ENCODE data around the gene LY6G5C. TPM values are rescaled to one million over a fixed set of nuclear protein-coding genes. Genes with fewer than 3 reads are reported as not detected.

LY6G5C gene
- total and polyA plus RNA-seq, 9 of the 15 experiments (the other 6 are each of a cell fraction or from before 2014, with no cell fraction given): 0.10 to 0.67 (median 0.46) TPM; not detected in 4

DNA sequence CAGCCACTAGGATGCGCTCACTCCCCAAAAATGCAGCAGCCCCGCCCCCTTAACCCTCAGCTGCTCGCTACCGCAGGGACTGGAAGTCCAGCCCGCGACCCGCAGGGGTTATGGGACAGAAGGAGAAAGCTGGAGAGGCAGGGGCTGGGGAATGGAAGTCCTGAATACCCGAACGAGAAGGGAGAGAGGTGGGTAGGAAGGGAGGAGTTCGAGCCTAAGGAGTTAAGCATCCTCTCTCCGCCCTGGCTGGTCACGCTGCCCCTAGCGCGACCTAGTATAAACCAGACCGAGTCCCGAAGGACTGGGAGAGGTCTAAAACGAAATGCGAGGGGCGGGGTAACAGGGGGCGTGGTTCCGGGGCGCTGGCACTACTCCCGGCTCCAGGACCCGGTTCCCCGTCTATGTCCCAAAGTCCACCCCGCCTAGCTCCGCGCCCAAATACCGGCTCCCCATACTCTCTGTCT, 48.7 kb upstream of the LY6G5C start (continued):
- TF ChIP-seq SP2 (IDR thresholded peaks at IDR 0.05; ENCODE audit: extremely low read depth, low read depth, low read length, poor library complexity, severe bottlenecking): peak; percentile 5
- TF ChIP-seq, protein P1, sequence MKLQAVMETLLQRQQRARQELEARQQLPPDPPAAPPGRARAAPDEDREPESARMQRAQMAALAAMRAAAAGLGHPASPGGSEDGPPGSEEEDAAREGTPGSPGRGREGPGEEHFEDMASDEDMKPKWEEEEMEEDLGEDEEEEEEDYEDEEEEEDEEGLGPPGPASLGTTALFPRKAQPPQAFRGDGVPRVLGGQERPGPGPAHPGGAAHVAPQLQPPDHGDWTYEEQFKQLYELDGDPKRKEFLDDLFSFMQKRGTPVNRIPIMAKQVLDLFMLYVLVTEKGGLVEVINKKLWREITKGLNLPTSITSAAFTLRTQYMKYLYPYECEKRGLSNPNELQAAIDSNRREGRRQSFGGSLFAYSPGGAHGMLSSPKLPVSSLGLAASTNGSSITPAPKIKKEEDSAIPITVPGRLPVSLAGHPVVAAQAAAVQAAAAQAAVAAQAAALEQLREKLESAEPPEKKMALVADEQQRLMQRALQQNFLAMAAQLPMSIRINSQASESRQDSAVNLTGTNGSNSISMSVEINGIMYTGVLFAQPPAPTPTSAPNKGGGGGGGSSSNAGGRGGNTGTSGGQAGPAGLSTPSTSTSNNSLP (IDR thresholded peaks at IDR 0.05; ENCODE audit: borderline replicate concordance, low read depth, low read length): 0 out of 2 replicates have a peak, but pooled peaks have one; percentile 14
- TF ChIP-seq PCBP1 (IDR thresholded peaks at IDR 0.05; ENCODE audit: low read depth, low read length, poor library complexity, severe bottlenecking): peak; percentile 77
- TF ChIP-seq NFIX (CRISPR knock-in tag; IDR thresholded peaks at IDR 0.05; ENCODE audit: low read depth): no peak; the same call in 1 of the 2 replicates
- peak; percentile 54; the same call in 1 of the 2 replicates for TF ChIP-seq CXXC5 (CRISPR knock-in tag; IDR thresholded peaks at IDR 0.05)
- no peak for TF ChIP-seq RAD51 (IDR thresholded peaks at IDR 0.05; ENCODE audit: borderline replicate concordance, low read depth)
- peak; percentile 100 for TF ChIP-seq KLF13 (tag; IDR thresholded peaks at IDR 0.05; ENCODE audit: borderline replicate concordance, low read depth)
- TF ChIP-seq KLF6 (CRISPR knock-in tag; IDR thresholded peaks at IDR 0.05; ENCODE audit: borderline replicate concordance): peak; percentile 83; the same call in 1 of the 2 replicates
- TF ChIP-seq FOXA3 (CRISPR knock-in tag; conservative IDR thresholded peaks at IDR 0.05 in 1 of 2, IDR thresholded peaks at IDR 0.05 in 1 of 2): 0 out of 4 replicates have a peak, but pooled peaks of 1 of the 2 experiments have one; percentile 68
- TF ChIP-seq TBP (optimal IDR thresholded peaks at IDR 0.05; ENCODE audit: low read depth, low read length): no peak
- peak; percentile 48 for TF ChIP-seq ZNF384 (IDR thresholded peaks at IDR 0.05; ENCODE audit: low read depth, low read length)
- 0 out of 2 replicates have a peak, but pooled peaks have one; percentile 1 for TF ChIP-seq TCF3 (CRISPR knock-in tag; IDR thresholded peaks at IDR 0.05)
- TF ChIP-seq, protein P2, sequence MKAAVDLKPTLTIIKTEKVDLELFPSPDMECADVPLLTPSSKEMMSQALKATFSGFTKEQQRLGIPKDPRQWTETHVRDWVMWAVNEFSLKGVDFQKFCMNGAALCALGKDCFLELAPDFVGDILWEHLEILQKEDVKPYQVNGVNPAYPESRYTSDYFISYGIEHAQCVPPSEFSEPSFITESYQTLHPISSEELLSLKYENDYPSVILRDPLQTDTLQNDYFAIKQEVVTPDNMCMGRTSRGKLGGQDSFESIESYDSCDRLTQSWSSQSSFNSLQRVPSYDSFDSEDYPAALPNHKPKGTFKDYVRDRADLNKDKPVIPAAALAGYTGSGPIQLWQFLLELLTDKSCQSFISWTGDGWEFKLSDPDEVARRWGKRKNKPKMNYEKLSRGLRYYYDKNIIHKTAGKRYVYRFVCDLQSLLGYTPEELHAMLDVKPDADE (conservative IDR thresholded peaks at IDR 0.05; ENCODE audit: control insufficient read depth, low read depth, low read length): 0 out of 2 replicates have a peak, but pooled peaks have one; percentile 28
- no peak for TF ChIP-seq MBD2 (IDR thresholded peaks at IDR 0.05; ENCODE audit: borderline replicate concordance, low read depth)
- TF ChIP-seq SMARCA5 (IDR thresholded peaks at IDR 0.05): peak; percentile 75
- TF ChIP-seq, protein P3, sequence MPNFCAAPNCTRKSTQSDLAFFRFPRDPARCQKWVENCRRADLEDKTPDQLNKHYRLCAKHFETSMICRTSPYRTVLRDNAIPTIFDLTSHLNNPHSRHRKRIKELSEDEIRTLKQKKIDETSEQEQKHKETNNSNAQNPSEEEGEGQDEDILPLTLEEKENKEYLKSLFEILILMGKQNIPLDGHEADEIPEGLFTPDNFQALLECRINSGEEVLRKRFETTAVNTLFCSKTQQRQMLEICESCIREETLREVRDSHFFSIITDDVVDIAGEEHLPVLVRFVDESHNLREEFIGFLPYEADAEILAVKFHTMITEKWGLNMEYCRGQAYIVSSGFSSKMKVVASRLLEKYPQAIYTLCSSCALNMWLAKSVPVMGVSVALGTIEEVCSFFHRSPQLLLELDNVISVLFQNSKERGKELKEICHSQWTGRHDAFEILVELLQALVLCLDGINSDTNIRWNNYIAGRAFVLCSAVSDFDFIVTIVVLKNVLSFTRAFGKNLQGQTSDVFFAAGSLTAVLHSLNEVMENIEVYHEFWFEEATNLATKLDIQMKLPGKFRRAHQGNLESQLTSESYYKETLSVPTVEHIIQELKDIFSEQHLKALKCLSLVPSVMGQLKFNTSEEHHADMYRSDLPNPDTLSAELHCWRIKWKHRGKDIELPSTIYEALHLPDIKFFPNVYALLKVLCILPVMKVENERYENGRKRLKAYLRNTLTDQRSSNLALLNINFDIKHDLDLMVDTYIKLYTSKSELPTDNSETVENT (CRISPR knock-in tag; IDR thresholded peaks at IDR 0.05): peak; percentile 58; the same call in 1 of the 2 replicates
- peak; percentile 1 for TF ChIP-seq ZFP36 (IDR thresholded peaks at IDR 0.05; ENCODE audit: low read depth, low read length, partially characterized antibody)
- peak; percentile 85 for TF ChIP-seq CBFB (CRISPR knock-in tag; IDR thresholded peaks at IDR 0.05)
- no peak for TF ChIP-seq FOXM1 (IDR thresholded peaks at IDR 0.05; ENCODE audit: low read depth)
- 0 out of 2 replicates have a peak, but pooled peaks have one; percentile 57 for TF ChIP-seq FOXM1 (CRISPR knock-in tag; IDR thresholded peaks at IDR 0.05; ENCODE audit: low read depth)
- peak; percentile 55 for TF ChIP-seq MYC (IDR thresholded peaks at IDR 0.05; ENCODE audit: low read depth, low read length)
- TF ChIP-seq MYC (CRISPR knock-in tag; IDR thresholded peaks at IDR 0.05; ENCODE audit: borderline replicate concordance, low read depth): no peak
- TF ChIP-seq MEF2D (tag; conservative IDR thresholded peaks at IDR 0.05; ENCODE audit: low read depth): no peak
- 0 out of 2 replicates have a peak, but pooled peaks have one; percentile 11 for TF ChIP-seq SMAD4 (CRISPR knock-in tag; conservative IDR thresholded peaks at IDR 0.05)
